GM12878 (cell line): ENCODE results near the gene FAM222B.

Experiments
- CBFB ChIP-seq: IDR thresholded peaks from 2 replicates; pipeline ENCODE4 v1.6.1; 2016; ENCODE audit warnings: antibody characterized with exemption, low read depth
- CHD2 ChIP-seq: IDR thresholded peaks from 2 replicates; pipeline ENCODE4 v1.6.1; 2011; ENCODE audit warnings: low read depth, low read length, improper control_type of control experiment, borderline replicate concordance
- POLR2A ChIP-seq: IDR thresholded peaks from 2 replicates; pipeline ENCODE4 v1.6.1; 2011; ENCODE audit warnings: low read depth, mild to moderate bottlenecking, low read length
- RAD21 ChIP-seq: IDR thresholded peaks from 2 replicates; pipeline ENCODE4 v1.6.1; 2011; ENCODE audit warnings: mild to moderate bottlenecking, low read depth, low read length, moderate library complexity; ENCODE audit not compliant: insufficient read depth
- SIN3A ChIP-seq: IDR thresholded peaks from 2 replicates; pipeline ENCODE4 v1.6.1; 2012; ENCODE audit warnings: low read depth, low read length, improper control_type of control experiment
- ZNF274 ChIP-seq: IDR thresholded peaks from one replicate; pipeline ENCODE4 v1.8.0; 2011; ENCODE audit not compliant: insufficient read length, insufficient read depth
- TF ChIP-seq, protein P1 (sequence below), 3 experiments: IDR thresholded peaks in 2 of 3; conservative IDR thresholded peaks in 1 of 3; 2 replicates each; pipeline ENCODE4 v1.5.1; 2011; ENCODE audit warnings: low read depth in 3 of 3, low read length in 3 of 3, mild to moderate bottlenecking in 3 of 3, control low read depth in 2 of 3, moderate library complexity in 2 of 3, inconsistent platforms in 1 of 3, mixed read lengths in 1 of 3; ENCODE audit not compliant: control insufficient read depth in 2 of 3, insufficient read depth in 1 of 3; ENCODE audit errors: extremely low read depth in 1 of 3

- TF ChIP-seq CHD2 (no peak), SIN3A (no peak), POLR2A (no peak), CBFB (no peak), RAD21 (no peak), ZNF274 (no peak)
- TF ChIP-seq, protein P1, sequence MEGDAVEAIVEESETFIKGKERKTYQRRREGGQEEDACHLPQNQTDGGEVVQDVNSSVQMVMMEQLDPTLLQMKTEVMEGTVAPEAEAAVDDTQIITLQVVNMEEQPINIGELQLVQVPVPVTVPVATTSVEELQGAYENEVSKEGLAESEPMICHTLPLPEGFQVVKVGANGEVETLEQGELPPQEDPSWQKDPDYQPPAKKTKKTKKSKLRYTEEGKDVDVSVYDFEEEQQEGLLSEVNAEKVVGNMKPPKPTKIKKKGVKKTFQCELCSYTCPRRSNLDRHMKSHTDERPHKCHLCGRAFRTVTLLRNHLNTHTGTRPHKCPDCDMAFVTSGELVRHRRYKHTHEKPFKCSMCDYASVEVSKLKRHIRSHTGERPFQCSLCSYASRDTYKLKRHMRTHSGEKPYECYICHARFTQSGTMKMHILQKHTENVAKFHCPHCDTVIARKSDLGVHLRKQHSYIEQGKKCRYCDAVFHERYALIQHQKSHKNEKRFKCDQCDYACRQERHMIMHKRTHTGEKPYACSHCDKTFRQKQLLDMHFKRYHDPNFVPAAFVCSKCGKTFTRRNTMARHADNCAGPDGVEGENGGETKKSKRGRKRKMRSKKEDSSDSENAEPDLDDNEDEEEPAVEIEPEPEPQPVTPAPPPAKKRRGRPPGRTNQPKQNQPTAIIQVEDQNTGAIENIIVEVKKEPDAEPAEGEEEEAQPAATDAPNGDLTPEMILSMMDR (IDR thresholded peaks at IDR 0.05 in 2 of 3, conservative IDR thresholded peaks at IDR 0.05 in 1 of 3; ENCODE audit: control insufficient read depth in 2 of 3, extremely low read depth in 1 of 3, insufficient read depth in 1 of 3, low read depth in 3 of 3, low read length in 3 of 3): no peak
Measured at GRCh38 chr17:28707339-28707720, 135.3 kb downstream of the FAM222B start.
